ENCODE data around the gene ZNRF3. TPM values are rescaled to one million over a fixed set of nuclear protein-coding genes. Genes with fewer than 3 reads are reported as not detected.

The ZNRF3 gene
- polyA plus RNA-seq, 2 donors, result 1.6 to 2.8 TPM

GRCh38 chr22:28969401-28970168 lies 86.2 kb downstream of the ZNRF3 start:
- peaks cover 3 to 4% of the 10 kb centered on the region in 2 donors for H3K4me1 ChIP-seq (ENCODE audit: control insufficient read depth in 2 of 2, insufficient read depth in 2 of 2, low read length in 1 of 2)
- no peaks in the 10 kb centered on the region for H3K36me3 ChIP-seq (ENCODE audit: control insufficient read depth in 2 of 2, insufficient read depth in 2 of 2, low read length in 1 of 2)
- H3K27me3 ChIP-seq (ENCODE audit: control insufficient read depth in 1 of 2, insufficient read depth in 2 of 2, low read length in 2 of 2), result no peaks in the 10 kb centered on the region
- 60 to 81% methylated on average over 2 of the region's 2 CpGs for whole genome bisulfite sequencing, 2 donors
- no peak overlapping the region for H3K27ac ChIP-seq (ENCODE audit: low read depth in 2 of 2, low read length in 1 of 2)
- no peaks in the 10 kb centered on the region for H3K9me3 ChIP-seq (ENCODE audit: control insufficient read depth in 2 of 2, insufficient read depth in 1 of 2, low read depth in 1 of 2, low read length in 1 of 2)
- no peak overlapping the region for H3K4me3 ChIP-seq (ENCODE audit: low read depth in 1 of 2, low read length in 2 of 2)

- Histone ChIP-seq H3K36me3 (ENCODE audit: control insufficient read depth in 2 of 2, insufficient read depth in 2 of 2, low read length in 1 of 2) (no peaks in the 10 kb centered on the region), H3K4me1 (ENCODE audit: control insufficient read depth in 2 of 2, insufficient read depth in 2 of 2, low read length in 1 of 2) (peaks cover 0 to 3% of the 10 kb centered on the region in 2 donors), H3K9me3 (ENCODE audit: control insufficient read depth in 2 of 2, insufficient read depth in 1 of 2, low read depth in 1 of 2, low read length in 1 of 2) (no peaks in the 10 kb centered on the region), H3K27ac (ENCODE audit: low read depth in 2 of 2, low read length in 1 of 2) (no peak overlapping the region), H3K27me3 (ENCODE audit: control insufficient read depth in 1 of 2, insufficient read depth in 2 of 2, low read length in 2 of 2) (no peaks in the 10 kb centered on the region), H3K4me3 (ENCODE audit: low read depth in 1 of 2, low read length in 2 of 2) (no peak overlapping the region)
- 78 to 86% methylated on average over 3 of the region's 3 CpGs for WGBS, 2 donors
These were observed 90.0 kb downstream of the ZNRF3 start for GRCh38 chr22:28973352-28973751.

DNA sequence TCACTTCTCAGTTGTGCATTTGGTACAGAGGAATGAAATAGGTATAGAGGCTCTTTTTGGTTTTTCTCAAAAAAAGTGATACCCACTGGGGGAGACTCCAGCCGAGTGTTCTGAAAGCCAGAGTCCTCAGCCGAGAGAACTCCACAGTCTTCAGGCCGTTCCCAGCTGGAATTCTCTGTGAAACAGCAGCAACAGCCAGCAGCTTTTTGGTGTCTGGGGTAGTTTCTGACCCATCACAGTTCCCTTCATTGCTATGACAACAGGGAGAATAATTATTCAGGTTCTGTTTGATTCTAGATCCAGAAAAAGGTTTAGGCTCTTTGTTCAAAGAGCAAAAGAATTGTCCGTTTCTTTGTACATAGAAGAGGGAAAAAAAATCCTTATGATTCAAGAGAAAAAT lies 93.7 kb downstream of the ZNRF3 start:
- H3K27ac ChIP-seq (ENCODE audit: low read depth in 2 of 2, low read length in 1 of 2), result peak overlapping the region; percentile 15 to 45
- H3K9me3 ChIP-seq (ENCODE audit: control insufficient read depth in 2 of 2, insufficient read depth in 1 of 2, low read depth in 1 of 2, low read length in 1 of 2), result no peaks in the 10 kb centered on the region
- H3K27me3 ChIP-seq (ENCODE audit: control insufficient read depth in 1 of 2, insufficient read depth in 2 of 2, low read length in 2 of 2), result no peaks in the 10 kb centered on the region
- peak overlapping the region in 1 of 2 donors; percentile 30 for H3K4me3 ChIP-seq (ENCODE audit: low read depth in 1 of 2, low read length in 2 of 2)
- 42 to 57% methylated on average over 4 of the region's 4 CpGs for WGBS, 2 donors
- peaks cover 0 to 3% of the 10 kb centered on the region in 2 donors for H3K4me1 ChIP-seq (ENCODE audit: control insufficient read depth in 2 of 2, insufficient read depth in 2 of 2, low read length in 1 of 2)
- H3K36me3 ChIP-seq (ENCODE audit: control insufficient read depth in 2 of 2, insufficient read depth in 2 of 2, low read length in 1 of 2), result no peaks in the 10 kb centered on the region

DNA sequence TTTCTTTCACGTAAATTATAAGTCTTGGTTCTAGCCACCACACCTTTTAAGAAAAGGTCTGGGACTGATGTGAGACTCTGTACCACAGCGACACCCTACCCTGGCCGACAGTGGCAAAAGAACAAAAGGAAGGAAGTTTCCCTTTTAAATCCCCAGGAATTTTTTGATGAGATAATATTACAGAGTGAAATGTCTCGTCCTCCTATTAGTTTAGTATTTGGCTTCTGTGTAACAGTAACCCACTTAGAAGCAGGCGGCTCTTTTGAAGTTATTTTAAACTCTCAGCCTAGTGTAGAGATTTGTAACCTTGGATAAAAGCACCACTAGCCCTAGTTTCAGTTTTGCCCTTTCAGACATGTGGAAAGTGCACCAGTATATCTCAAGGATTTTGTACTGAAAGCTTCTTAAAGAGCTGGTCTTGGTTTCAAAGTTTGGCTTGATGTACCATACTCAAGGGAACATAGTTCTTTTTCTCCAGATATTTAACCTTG lies 94.2 kb downstream of the ZNRF3 start:
- Histone ChIP-seq H3K9me3 (ENCODE audit: control insufficient read depth in 2 of 2, insufficient read depth in 1 of 2, low read depth in 1 of 2, low read length in 1 of 2) (no peaks in the 10 kb centered on the region), H3K4me1 (ENCODE audit: control insufficient read depth in 2 of 2, insufficient read depth in 2 of 2, low read length in 1 of 2) (peaks cover 0 to 3% of the 10 kb centered on the region in 2 donors), H3K27ac (ENCODE audit: low read depth in 2 of 2, low read length in 1 of 2) (peak overlapping the region in 1 of 2 donors; percentile 28), H3K27me3 (ENCODE audit: control insufficient read depth in 1 of 2, insufficient read depth in 2 of 2, low read length in 2 of 2) (no peaks in the 10 kb centered on the region), H3K36me3 (ENCODE audit: control insufficient read depth in 2 of 2, insufficient read depth in 2 of 2, low read length in 1 of 2) (no peaks in the 10 kb centered on the region), H3K4me3 (ENCODE audit: low read depth in 1 of 2, low read length in 2 of 2) (peak overlapping the region in 1 of 2 donors; percentile 30)
- WGBS, 2 donors, result 25 to 26% methylated on average over 5 of the region's 5 CpGs

- Histone ChIP-seq H3K27ac (ENCODE audit: low read depth in 2 of 2, low read length in 1 of 2) (peak overlapping the region in 1 of 2 donors; percentile 3), H3K4me3 (ENCODE audit: low read depth in 1 of 2, low read length in 2 of 2) (no peak overlapping the region), H3K4me1 (ENCODE audit: control insufficient read depth in 2 of 2, insufficient read depth in 2 of 2, low read length in 1 of 2) (peaks cover 1 to 5% of the 10 kb centered on the region in 2 donors), H3K36me3 (ENCODE audit: control insufficient read depth in 2 of 2, insufficient read depth in 2 of 2, low read length in 1 of 2) (no peaks in the 10 kb centered on the region), H3K9me3 (ENCODE audit: control insufficient read depth in 2 of 2, insufficient read depth in 1 of 2, low read depth in 1 of 2, low read length in 1 of 2) (no peaks in the 10 kb centered on the region), H3K27me3 (ENCODE audit: control insufficient read depth in 1 of 2, insufficient read depth in 2 of 2, low read length in 2 of 2) (no peaks in the 10 kb centered on the region)
- WGBS, 2 donors, result 31 to 38% methylated on average over 6 of the region's 6 CpGs
These were observed 94.8 kb downstream of the ZNRF3 start for GRCh38 chr22:28978158-28978557.

DNA sequence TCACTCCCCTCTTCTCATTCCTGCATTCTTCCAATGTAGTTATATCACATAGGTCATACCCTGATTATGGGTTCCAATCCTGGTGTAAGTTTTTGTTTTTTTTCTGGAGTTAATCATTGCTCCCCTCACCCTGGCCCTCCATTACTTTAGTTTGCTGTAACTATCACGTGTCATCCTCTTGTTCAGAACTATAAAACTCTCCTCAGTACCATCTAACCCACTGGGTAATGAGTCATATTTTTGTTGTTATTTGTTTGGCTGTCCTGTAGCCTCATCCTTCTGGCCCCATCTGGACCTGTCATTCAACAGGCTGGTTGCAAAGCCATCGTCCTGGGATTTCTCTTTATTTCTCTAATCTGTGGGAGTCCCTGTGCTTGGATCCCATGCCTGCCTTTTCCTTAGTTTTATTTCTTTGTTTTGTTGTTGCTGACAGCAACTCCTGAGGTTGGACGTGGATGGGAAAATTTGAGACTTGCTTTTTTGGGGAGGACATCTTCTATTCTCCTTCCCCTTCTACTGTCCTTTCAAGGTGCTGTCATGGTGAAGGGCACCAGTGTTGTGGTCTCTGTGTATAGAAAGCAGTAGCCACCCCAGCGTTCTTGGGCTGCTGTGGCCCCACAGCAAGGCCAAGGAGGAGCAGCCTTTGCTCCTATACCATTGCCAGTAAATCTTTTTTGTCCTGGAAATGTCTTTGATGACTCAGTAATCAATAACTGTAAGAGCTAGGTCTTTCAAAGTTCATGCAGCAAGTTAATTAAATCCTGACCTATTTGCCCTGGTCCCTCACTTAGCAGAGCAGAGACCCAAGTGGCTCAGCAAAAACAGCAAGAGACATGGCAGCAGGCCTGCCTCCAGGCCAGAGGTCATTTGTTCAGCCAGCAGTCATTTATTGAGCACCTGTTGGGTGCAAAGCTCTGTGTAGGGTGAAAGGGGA lies 95.8 kb downstream of the ZNRF3 start:
- 68 to 72% methylated on average over 4 of the region's 4 CpGs for WGBS, 2 donors
- Histone ChIP-seq H3K36me3 (ENCODE audit: control insufficient read depth in 2 of 2, insufficient read depth in 2 of 2, low read length in 1 of 2) (no peaks in the 10 kb centered on the region), H3K4me1 (ENCODE audit: control insufficient read depth in 2 of 2, insufficient read depth in 2 of 2, low read length in 1 of 2) (peaks cover 4 to 8% of the 10 kb centered on the region in 2 donors), H3K27ac (ENCODE audit: low read depth in 2 of 2, low read length in 1 of 2) (no peak overlapping the region), H3K4me3 (ENCODE audit: low read depth in 1 of 2, low read length in 2 of 2) (no peak overlapping the region), H3K27me3 (ENCODE audit: control insufficient read depth in 1 of 2, insufficient read depth in 2 of 2, low read length in 2 of 2) (no peaks in the 10 kb centered on the region), H3K9me3 (ENCODE audit: control insufficient read depth in 2 of 2, insufficient read depth in 1 of 2, low read depth in 1 of 2, low read length in 1 of 2) (no peaks in the 10 kb centered on the region)

GRCh38 chr22:28980326-28980725 lies 97.0 kb downstream of the ZNRF3 start:
- Histone ChIP-seq H3K27ac (ENCODE audit: low read depth in 2 of 2, low read length in 1 of 2) (no peak overlapping the region), H3K36me3 (ENCODE audit: control insufficient read depth in 2 of 2, insufficient read depth in 2 of 2, low read length in 1 of 2) (no peaks in the 10 kb centered on the region), H3K4me3 (ENCODE audit: low read depth in 1 of 2, low read length in 2 of 2) (no peak overlapping the region), H3K4me1 (ENCODE audit: control insufficient read depth in 2 of 2, insufficient read depth in 2 of 2, low read length in 1 of 2) (peaks cover 4 to 13% of the 10 kb centered on the region in 2 donors), H3K27me3 (ENCODE audit: control insufficient read depth in 1 of 2, insufficient read depth in 2 of 2, low read length in 2 of 2) (no peaks in the 10 kb centered on the region), H3K9me3 (ENCODE audit: control insufficient read depth in 2 of 2, insufficient read depth in 1 of 2, low read depth in 1 of 2, low read length in 1 of 2) (no peaks in the 10 kb centered on the region)

- H3K27me3 ChIP-seq (ENCODE audit: control insufficient read depth in 1 of 2, insufficient read depth in 2 of 2, low read length in 2 of 2), result no peaks in the 10 kb centered on the region
- peaks cover 4 to 13% of the 10 kb centered on the region in 2 donors for H3K4me1 ChIP-seq (ENCODE audit: control insufficient read depth in 2 of 2, insufficient read depth in 2 of 2, low read length in 1 of 2)
- WGBS, 2 donors, result 85 to 93% methylated on average over 14 of the region's 14 CpGs
- no peak overlapping the region for H3K27ac ChIP-seq (ENCODE audit: low read depth in 2 of 2, low read length in 1 of 2)
- H3K4me3 ChIP-seq (ENCODE audit: low read depth in 1 of 2, low read length in 2 of 2), result no peak overlapping the region
- H3K9me3 ChIP-seq (ENCODE audit: control insufficient read depth in 2 of 2, insufficient read depth in 1 of 2, low read depth in 1 of 2, low read length in 1 of 2), result no peaks in the 10 kb centered on the region
- no peaks in the 10 kb centered on the region for H3K36me3 ChIP-seq (ENCODE audit: control insufficient read depth in 2 of 2, insufficient read depth in 2 of 2, low read length in 1 of 2)
These were observed 98.6 kb downstream of the ZNRF3 start for GRCh38 chr22:28981818-28982499.

DNA sequence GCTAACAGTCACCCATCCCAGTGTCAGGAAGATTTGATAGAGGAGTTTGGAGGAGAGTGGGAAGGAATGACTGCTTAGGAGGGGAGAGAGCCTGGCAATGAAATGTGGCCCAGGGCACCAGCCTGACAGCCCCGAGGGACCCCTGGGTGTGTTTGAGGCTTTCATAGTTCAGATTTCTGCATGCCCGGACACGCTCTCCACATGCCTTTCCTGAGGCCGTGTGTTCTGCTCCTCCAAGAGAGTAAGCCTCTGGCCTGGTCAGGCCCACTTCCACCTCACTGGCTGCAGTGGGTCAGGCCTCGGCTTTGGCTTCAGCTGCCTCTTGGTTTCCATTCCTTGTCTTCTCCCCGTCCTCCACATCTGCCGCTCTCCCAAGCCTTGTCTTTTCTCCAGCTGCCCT lies 99.8 kb downstream of the ZNRF3 start:
- Histone ChIP-seq H3K36me3 (ENCODE audit: control insufficient read depth in 2 of 2, insufficient read depth in 2 of 2, low read length in 1 of 2) (peaks cover 0 to 6% of the 10 kb centered on the region in 2 donors), H3K27me3 (ENCODE audit: control insufficient read depth in 1 of 2, insufficient read depth in 2 of 2, low read length in 2 of 2) (no peaks in the 10 kb centered on the region), H3K27ac (ENCODE audit: low read depth in 2 of 2, low read length in 1 of 2) (no peak overlapping the region), H3K4me3 (ENCODE audit: low read depth in 1 of 2, low read length in 2 of 2) (no peak overlapping the region), H3K4me1 (ENCODE audit: control insufficient read depth in 2 of 2, insufficient read depth in 2 of 2, low read length in 1 of 2) (peaks cover 4 to 11% of the 10 kb centered on the region in 2 donors), H3K9me3 (ENCODE audit: control insufficient read depth in 2 of 2, insufficient read depth in 1 of 2, low read depth in 1 of 2, low read length in 1 of 2) (no peaks in the 10 kb centered on the region)
- 81 to 82% methylated on average over 7 of the region's 7 CpGs for WGBS, 2 donors

All from esophagus (tissue), 2 donors.